Activated naive CD4-positive, alpha-beta T cell treated with anti-CD3 and anti-CD28 coated beads for 36 hours (primary cell): ENCODE results near the gene FOXP3. TPM values are rescaled to one million over a fixed set of nuclear protein-coding genes. Genes with fewer than 3 reads are reported as not detected.
A peak's percentile ranks its signal among the peaks of the same experiment; 100 is the strongest.

ENCODE experiments used
- CTCF ChIA-PET: fragments of 350-600 bp; sonication (Branson Sonifier 250); formaldehyde crosslinking; loops from one replicate; lab custom pipeline; 2021; ENCODE audit warnings: antibody characterized with exemption; lab: Charles Lee
- DNase-seq: peaks from one replicate; pipeline ENCODE4 v3.0.0-alpha.2; 2020
- H3K27ac Mint-ChIP-seq: one replicate; pipeline ENCODE4 v1.8.0; 2021; ENCODE audit warnings: mild to moderate bottlenecking, mixed read lengths
- H3K27me3 Mint-ChIP-seq: one replicate; pipeline ENCODE4 v1.8.0; 2021; ENCODE audit warnings: low read depth, mixed read lengths
- H3K36me3 Mint-ChIP-seq: one replicate; pipeline ENCODE4 v1.8.0; 2021; ENCODE audit warnings: low read depth, mixed read lengths
- H3K4me1 Mint-ChIP-seq: one replicate; pipeline ENCODE4 v1.8.0; 2021; ENCODE audit warnings: low read depth, mixed read lengths
- H3K4me3 Mint-ChIP-seq: one replicate; pipeline ENCODE4 v1.8.0; 2021; ENCODE audit warnings: mild to moderate bottlenecking, moderate library complexity, mixed read lengths
- H3K9me3 Mint-ChIP-seq: one replicate; pipeline ENCODE4 v1.8.0; 2021; ENCODE audit warnings: mixed read lengths
- intact Hi-C: fragments of 100-400 bp; cut with micrococcal nuclease; formaldehyde crosslinking; loops from one replicate; pipeline ENCODE4 v1.15.1; 2023
- total RNA-seq, 2 experiments: library from RNA; stranded (reverse); gene quantifications; one replicate each; pipeline ENCODE4 v1.2.3, GENCODE V29; 2021

FOXP3 gene
- total RNA-seq, 2 experiments from 2014 or later = 7.1 to 7.5 TPM

GRCh38 chrX:49272421-49272820 lies 7.9 kb upstream of the FOXP3 start:
- Mint-ChIP-seq H3K9me3 (no peaks in the 10 kb centered on the region), H3K27ac (peak overlapping the region; percentile 86), H3K36me3 (peaks cover 8% of the 10 kb centered on the region), H3K27me3 (no peaks in the 10 kb centered on the region), H3K4me3 (peak overlapping the region; percentile 67), H3K4me1 (peaks cover 70% of the 10 kb centered on the region)
- peak; percentile 58 for DNase-seq
- CTCF ChIA-PET = interaction anchor here (0.6 kb wide), 2 partner anchors 123 to 837 kb away, joined by 3 to 4 read pairs; no protein-coding TSS in a partner anchor
- intact Hi-C loops = loop anchor here (10.0 kb wide), 1 partner anchor 652 kb away; the partner anchor contains the start of gene CLCN5

DNA sequence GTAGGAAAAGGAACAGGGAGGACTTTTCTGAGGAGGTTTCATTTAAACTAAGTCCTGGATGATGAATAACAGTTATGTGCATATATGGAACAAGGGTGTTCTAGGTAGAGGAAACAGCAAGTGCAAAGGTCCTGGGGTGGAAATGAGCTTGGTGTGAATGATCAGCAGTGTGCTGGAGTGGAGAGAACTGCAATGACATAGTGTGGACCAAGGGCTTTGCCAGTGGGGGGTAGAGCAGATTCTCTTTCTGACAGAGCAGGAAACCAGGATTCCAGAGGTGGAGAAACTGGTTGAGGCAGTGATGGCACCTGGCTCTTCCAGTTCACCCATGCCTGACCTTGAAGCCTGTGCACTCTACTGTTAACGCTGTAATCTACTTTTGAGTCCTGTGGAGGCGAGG lies 6.8 kb upstream of the FOXP3 start:
- CTCF ChIA-PET = no interaction called here
- peak overlapping the region; percentile 86 for H3K27ac Mint-ChIP-seq
- H3K9me3 Mint-ChIP-seq = no peaks in the 10 kb centered on the region
- DNase-seq = peak; percentile 59
- H3K27me3 Mint-ChIP-seq = no peaks in the 10 kb centered on the region
- intact Hi-C loops = loop anchor here (10.0 kb wide), 1 partner anchor 653 kb away; the partner anchor contains the start of gene CLCN5
- peak overlapping the region; percentile 72 for H3K4me3 Mint-ChIP-seq
- H3K4me1 Mint-ChIP-seq = peaks cover 59% of the 10 kb centered on the region
- H3K36me3 Mint-ChIP-seq = peaks cover 6% of the 10 kb centered on the region

- no peak for DNase-seq
- H3K27ac Mint-ChIP-seq = peak overlapping the region; percentile 86
- peaks cover 50% of the 10 kb centered on the region for H3K4me1 Mint-ChIP-seq
- H3K9me3 Mint-ChIP-seq = no peaks in the 10 kb centered on the region
- H3K36me3 Mint-ChIP-seq = peaks cover 6% of the 10 kb centered on the region
- intact Hi-C loops = loop anchor here (10.0 kb wide), 1 partner anchor 654 kb away; the partner anchor contains the start of gene CLCN5
- CTCF ChIA-PET = no interaction called here
- H3K27me3 Mint-ChIP-seq = no peaks in the 10 kb centered on the region
- peak overlapping the region; percentile 72 for H3K4me3 Mint-ChIP-seq
Measured at GRCh38 chrX:49270249-49270921, 5.9 kb upstream of the FOXP3 start.

GRCh38 chrX:49269767-49270248 lies 5.3 kb upstream of the FOXP3 start, which contains the start of gene PPP1R3F:
Gene PPP1R3F, plus strand, starts transcription at chrX:49269793. Its CDS starts 77 bp downstream, at chrX:49269870.
- peaks cover 6% of the 10 kb centered on the region for H3K36me3 Mint-ChIP-seq
- peak within 1 kb of the TSS; percentile 85 for H3K4me3 Mint-ChIP-seq
- H3K27me3 Mint-ChIP-seq = no peaks in the 10 kb centered on the region
- no peaks in the 10 kb centered on the region for H3K9me3 Mint-ChIP-seq
- CTCF ChIA-PET = interaction anchor here (0.6 to 1.1 kb wide), 2 partner anchors 77 to 96 kb away, joined by 3 read pairs; no protein-coding TSS in a partner anchor
- peak within 1 kb of the TSS; percentile 98 for H3K27ac Mint-ChIP-seq
- DNase-seq = no peak
- peaks cover 50% of the 10 kb centered on the region for H3K4me1 Mint-ChIP-seq
- intact Hi-C loops = loop anchor here (1.0 to 10.0 kb wide), 9 partner anchors 7 to 655 kb away; partner anchors contain the start of genes CLCN5, SYP and TFE3

DNA sequence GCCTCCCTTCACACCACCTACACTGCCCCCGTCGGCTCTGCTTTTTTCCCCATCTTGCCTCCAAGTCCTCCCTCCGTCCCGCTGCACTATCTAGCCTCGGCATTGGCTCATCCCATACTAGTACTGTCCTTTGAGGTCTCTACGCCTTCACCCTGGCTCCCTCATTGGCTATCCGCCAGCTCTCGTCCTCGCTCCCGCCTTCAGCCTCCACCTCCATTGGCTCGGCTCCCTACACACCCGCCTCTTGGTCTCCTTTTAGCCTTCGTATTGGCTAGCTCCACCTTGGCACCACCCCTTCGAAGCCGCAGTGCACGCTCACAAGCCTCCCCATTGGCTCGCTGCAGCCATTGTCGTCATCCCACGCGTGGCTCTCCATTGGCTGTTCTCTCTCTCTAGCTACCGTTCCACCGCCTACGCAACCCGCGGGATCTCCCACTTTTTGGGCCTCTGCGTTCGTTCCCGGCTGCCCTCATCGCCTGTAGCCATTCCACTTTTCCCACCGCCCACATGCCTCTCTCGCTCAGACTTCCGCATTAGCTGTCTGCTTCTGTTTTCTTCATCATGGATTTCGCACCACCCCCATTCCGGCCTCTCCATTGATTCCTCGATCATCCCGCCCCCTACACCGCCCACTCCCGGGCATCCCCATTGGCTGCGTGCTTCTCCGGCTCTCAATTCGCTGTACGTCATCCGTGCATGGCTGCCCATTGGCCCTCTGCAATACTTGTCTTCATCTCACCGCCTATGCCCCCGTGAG lies 4.7 kb upstream of the FOXP3 start:
- CTCF ChIA-PET = interaction anchor here (0.6 to 1.1 kb wide), 2 partner anchors 77 to 95 kb away, joined by 3 read pairs; no protein-coding TSS in a partner anchor
- intact Hi-C loops = loop anchor here (1.0 to 10.0 kb wide), 8 partner anchors 8 to 334 kb away; partner anchors contain the start of genes SYP and TFE3
- Mint-ChIP-seq H3K27me3 (no peaks in the 10 kb centered on the region), H3K36me3 (peaks cover 6% of the 10 kb centered on the region), H3K27ac (peak overlapping the region; percentile 98), H3K4me1 (peaks cover 48% of the 10 kb centered on the region), H3K9me3 (no peaks in the 10 kb centered on the region), H3K4me3 (peak overlapping the region; percentile 85)
- peak; percentile 97 for DNase-seq

- CTCF ChIA-PET = interaction anchor here (1.1 kb wide), 1 partner anchor 76 kb away, joined by 3 read pairs; no protein-coding TSS in a partner anchor
- peaks cover 6% of the 10 kb centered on the region for H3K36me3 Mint-ChIP-seq
- no peaks in the 10 kb centered on the region for H3K27me3 Mint-ChIP-seq
- DNase-seq = no peak
- intact Hi-C loops = loop anchor here (1.0 to 10.0 kb wide), 8 partner anchors 9 to 334 kb away; partner anchors contain the start of genes SYP and TFE3
- H3K27ac Mint-ChIP-seq = peak overlapping the region; percentile 98
- peaks cover 48% of the 10 kb centered on the region for H3K4me1 Mint-ChIP-seq
- peak overlapping the region; percentile 85 for H3K4me3 Mint-ChIP-seq
- H3K9me3 Mint-ChIP-seq = no peaks in the 10 kb centered on the region
Measured at GRCh38 chrX:49268702-49269009, 4.1 kb upstream of the FOXP3 start.

DNA sequence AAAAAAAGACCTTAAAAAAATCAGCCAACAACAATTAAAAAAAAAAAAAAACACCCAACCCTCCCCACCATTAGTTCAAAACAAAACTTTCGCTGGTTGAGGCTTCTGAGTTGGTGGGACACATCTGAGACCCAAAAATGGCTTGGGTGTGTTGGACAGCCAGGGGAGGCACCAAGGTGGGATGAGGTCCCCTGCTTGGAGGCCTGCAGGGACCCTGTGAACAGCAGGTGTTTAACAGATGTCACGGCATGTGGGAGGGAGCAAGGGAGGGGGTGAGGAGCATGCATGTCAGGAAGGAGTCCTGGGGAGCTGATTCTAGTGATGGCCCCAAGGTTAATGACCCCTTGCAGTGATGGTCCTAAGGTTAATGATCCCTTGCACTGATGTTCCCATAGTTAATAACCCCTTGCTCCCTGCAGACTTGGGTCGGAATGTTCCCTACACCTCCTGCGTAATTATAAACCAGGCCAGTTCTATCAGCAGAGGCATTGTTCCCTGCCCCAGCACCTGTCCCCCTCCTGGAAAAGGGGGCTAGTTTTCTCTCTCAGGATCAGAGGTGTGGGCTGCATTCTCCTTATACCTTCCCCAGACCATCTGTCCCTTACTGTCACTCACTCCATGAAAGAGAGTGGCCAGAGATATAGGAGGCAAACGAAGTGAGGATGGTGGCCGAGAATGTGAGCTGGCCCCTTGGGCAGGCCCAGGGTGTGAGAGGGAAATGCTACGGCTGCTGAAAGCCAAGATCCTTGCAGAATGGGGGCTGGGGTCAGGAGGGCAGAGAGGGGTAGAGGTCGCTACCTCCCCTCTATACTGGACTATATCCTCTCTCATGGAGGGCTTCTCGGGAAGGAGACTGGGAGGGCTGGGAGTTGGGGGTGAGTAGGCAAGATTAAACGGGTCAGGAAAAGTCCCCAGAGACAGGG lies 2.3 kb upstream of the FOXP3 start:
- Mint-ChIP-seq H3K36me3 (peaks cover 6% of the 10 kb centered on the region), H3K4me3 (no peak overlapping the region)
- CTCF ChIA-PET = interaction anchor here (0.6 to 0.9 kb wide), 2 partner anchors 74 to 521 kb away, joined by 3 read pairs; no protein-coding TSS in a partner anchor

GRCh38 chrX:49263631-49264030 lies 879 bp downstream of the FOXP3 start:
- intact Hi-C loops = loop anchor here (10.0 kb wide), 1 partner anchor 329 kb away; no protein-coding TSS in a partner anchor
- CTCF ChIA-PET = interaction anchor here (0.9 to 1.6 kb wide), 2 partner anchors 71 to 73 kb away, joined by 3 to 5 read pairs; no protein-coding TSS in a partner anchor
- H3K4me3 Mint-ChIP-seq = peak overlapping the region; percentile 40
- no peak for DNase-seq
- H3K9me3 Mint-ChIP-seq = no peaks in the 10 kb centered on the region
- H3K27ac Mint-ChIP-seq = peak overlapping the region; percentile 60
- H3K27me3 Mint-ChIP-seq = no peaks in the 10 kb centered on the region
- H3K4me1 Mint-ChIP-seq = peaks cover 47% of the 10 kb centered on the region
- H3K36me3 Mint-ChIP-seq = no peaks in the 10 kb centered on the region

More for the DNA sequence above, 2.3 kb upstream of the FOXP3 start:
- no peak overlapping the region for H3K27ac Mint-ChIP-seq
- intact Hi-C loops = loop anchor here (10.0 kb wide), 1 partner anchor 332 kb away; no protein-coding TSS in a partner anchor
- no peaks in the 10 kb centered on the region for H3K9me3 Mint-ChIP-seq
- H3K4me1 Mint-ChIP-seq = peaks cover 45% of the 10 kb centered on the region
- DNase-seq = no peak
- no peaks in the 10 kb centered on the region for H3K27me3 Mint-ChIP-seq

DNA sequence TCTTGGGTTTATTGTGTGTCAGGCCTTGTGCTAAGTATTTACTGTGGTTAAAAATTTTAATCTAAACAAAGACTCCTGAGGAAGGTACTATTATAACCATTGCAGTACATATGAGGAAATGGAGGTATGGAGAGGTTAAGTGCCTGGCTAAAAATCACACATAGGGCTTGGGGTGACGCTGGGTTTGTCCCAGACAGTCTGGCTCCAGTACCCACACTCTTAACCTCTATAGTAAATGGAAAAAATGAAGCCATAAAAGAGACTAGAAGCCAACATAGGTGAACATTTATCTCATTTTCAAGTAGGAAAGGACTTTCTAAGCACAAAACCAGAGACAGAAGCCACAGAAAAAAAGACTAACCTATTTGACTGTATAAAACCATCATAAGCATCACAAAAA lies 1.9 kb downstream of the FOXP3 start:
- CTCF ChIA-PET = interaction anchor here (1.0 kb wide), 1 partner anchor 70 kb away, joined by 4 read pairs; no protein-coding TSS in a partner anchor
- Mint-ChIP-seq H3K27me3 (no peaks in the 10 kb centered on the region), H3K9me3 (no peaks in the 10 kb centered on the region), H3K36me3 (no peaks in the 10 kb centered on the region), H3K27ac (peak overlapping the region; percentile 18), H3K4me1 (peaks cover 48% of the 10 kb centered on the region), H3K4me3 (peak overlapping the region; percentile 40)
- DNase-seq = no peak
- intact Hi-C loops = loop anchor here (10.0 kb wide), 1 partner anchor 328 kb away; no protein-coding TSS in a partner anchor

DNA sequence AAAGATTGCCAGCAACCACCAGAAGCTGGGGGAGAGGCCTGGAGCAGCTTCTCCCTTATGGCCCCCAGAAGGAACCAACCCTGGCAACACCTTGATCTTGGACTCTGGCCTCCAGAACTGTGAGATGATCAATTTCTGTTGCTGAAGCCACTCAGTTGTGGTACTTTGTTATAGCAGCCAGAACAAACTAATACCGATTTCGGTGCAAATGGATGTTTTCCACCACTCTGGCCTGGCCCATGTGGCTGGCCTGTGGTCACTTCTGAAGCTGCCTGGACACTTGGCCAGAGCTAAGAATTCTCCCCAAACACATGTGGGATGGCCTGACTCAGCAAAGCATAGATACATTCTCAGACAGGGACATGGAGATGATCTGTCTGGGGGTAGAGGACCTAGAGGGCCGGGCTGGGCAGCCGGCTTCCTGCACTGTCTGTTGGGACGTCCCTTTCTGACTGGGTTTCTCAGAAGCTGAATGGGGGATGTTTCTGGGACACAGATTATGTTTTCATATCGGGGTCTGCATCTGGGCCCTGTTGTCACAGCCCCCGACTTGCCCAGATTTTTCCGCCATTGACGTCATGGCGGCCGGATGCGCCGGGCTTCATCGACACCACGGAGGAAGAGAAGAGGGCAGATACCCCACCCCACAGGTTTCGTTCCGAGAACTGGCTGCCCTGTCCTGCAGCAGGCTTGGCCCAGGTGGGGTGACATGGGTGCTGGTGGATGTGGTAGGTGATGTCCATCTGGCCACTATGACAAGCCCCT lies 4.1 kb downstream of the FOXP3 start:
- Mint-ChIP-seq H3K9me3 (no peaks in the 10 kb centered on the region), H3K27me3 (no peaks in the 10 kb centered on the region), H3K27ac (peak overlapping the region; percentile 41), H3K4me3 (no peak overlapping the region), H3K4me1 (peaks cover 55% of the 10 kb centered on the region), H3K36me3 (no peaks in the 10 kb centered on the region)
- CTCF ChIA-PET = no interaction called here
- intact Hi-C loops = loop anchor here (10.0 kb wide), 1 partner anchor 326 kb away; no protein-coding TSS in a partner anchor
- DNase-seq = no peak
